ENCODE results near the gene CLASRP.

DNA sequence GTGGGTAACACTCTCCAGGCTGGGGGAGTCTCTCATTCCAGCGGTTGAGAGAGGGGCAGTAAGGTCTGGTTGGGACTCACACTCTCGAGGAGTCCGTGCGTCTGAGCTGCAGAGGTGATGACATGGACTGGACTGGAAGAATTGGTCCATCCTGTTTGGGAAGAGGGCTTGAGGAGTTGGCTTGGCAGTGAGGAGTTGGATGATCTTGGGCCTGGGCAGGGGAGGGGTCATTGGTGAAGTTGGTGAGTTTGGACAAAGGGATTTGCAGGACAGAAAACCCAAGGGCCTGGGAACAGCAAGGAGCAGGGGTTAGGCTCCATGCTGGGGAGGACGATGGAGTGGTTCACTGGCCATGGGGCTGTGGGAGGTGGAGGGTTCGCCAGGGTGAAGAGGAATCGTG is 57.9 kb downstream of the CLASRP start:
- TF ChIP-seq POLR2A (IDR thresholded peaks at IDR 0.05; ENCODE audit: low read length) (no peak), GATA1 (IDR thresholded peaks at IDR 0.05; ENCODE audit: low read depth, low read length) (no peak)

All from erythroblast (primary cell).